Hepatocyte (in vitro differentiated cells): ENCODE data around the gene KRT83. TPM values are rescaled to one million over a fixed set of nuclear protein-coding genes. Genes with fewer than 3 reads are reported as not detected.

Experiments
- DNase-seq: peaks from one replicate; pipeline ENCODE4 v3.0.0-alpha.2; 2016; ENCODE audit warnings: low spot score
- H2AFZ ChIP-seq: fragments of 200-600 bp; sonication (generic); 2 replicates; pipeline ENCODE4 v1.6.0; 2016; ENCODE audit warnings: antibody characterized with exemption, mild to moderate bottlenecking
- H3K27ac ChIP-seq: fragments of 200-600 bp; sonication (generic); 2 replicates; pipeline ENCODE4 v1.5.1; 2016; ENCODE audit warnings: mild to moderate bottlenecking
- H3K27me3 ChIP-seq: fragments of 200-600 bp; sonication (generic); 2 replicates; pipeline ENCODE4 v1.6.1; 2016
- H3K36me3 ChIP-seq: fragments of 200-600 bp; sonication (generic); replicated peaks from 2 replicates; pipeline ENCODE4 v1.5.1; 2016; ENCODE audit warnings: low read depth; ENCODE audit not compliant: insufficient read depth
- H3K4me1 ChIP-seq: fragments of 200-600 bp; sonication (generic); 2 replicates; pipeline ENCODE4 v1.5.1; 2016; ENCODE audit warnings: mild to moderate bottlenecking, moderate library complexity; ENCODE audit not compliant: insufficient read depth
- H3K4me2 ChIP-seq: fragments of 200-600 bp; sonication (generic); 2 replicates; pipeline ENCODE4 v1.6.0; 2016
- H3K4me3 ChIP-seq: fragments of 200-600 bp; sonication (generic); 2 replicates; pipeline ENCODE4 v1.5.1; 2016; ENCODE audit warnings: mild to moderate bottlenecking
- H3K79me2 ChIP-seq: fragments of 200-600 bp; sonication (generic); 2 replicates; pipeline ENCODE4 v1.6.0; 2017; ENCODE audit warnings: mild to moderate bottlenecking
- H3K9me2 ChIP-seq: fragments of 200-600 bp; sonication (generic); replicated peaks from 2 replicates; pipeline ENCODE4 v1.6.0; 2017; ENCODE audit warnings: mild to moderate bottlenecking; ENCODE audit not compliant: insufficient read depth
- H3K9me3 ChIP-seq: fragments of 200-600 bp; sonication (generic); 2 replicates; pipeline ENCODE4 v1.5.1; 2016; ENCODE audit warnings: low read depth, mild to moderate bottlenecking
- H4K20me1 ChIP-seq: fragments of 200-600 bp; sonication (generic); 2 replicates; pipeline ENCODE4 v1.6.0; 2016; ENCODE audit warnings: mild to moderate bottlenecking; ENCODE audit not compliant: insufficient read depth, poor library complexity, severe bottlenecking
- EZH2 ChIP-seq: fragments of 200-600 bp; sonication (generic); IDR thresholded peaks from 2 replicates; pipeline ENCODE4 v1.6.1; 2016; ENCODE audit warnings: antibody characterized with exemption, mild to moderate bottlenecking, borderline replicate concordance
- EZH2phosphoT487 ChIP-seq: fragments of 200-600 bp; sonication (generic); IDR thresholded peaks from one replicate; pipeline ENCODE4 v1.6.1; 2018; ENCODE audit warnings: antibody characterized with exemption, mild to moderate bottlenecking, low read depth, moderate library complexity; ENCODE audit not compliant: unreplicated experiment, severe bottlenecking
- WGBS: methylation state at CpG from one replicate; pipeline ENCODE4 v1.1.6; 2016; ENCODE audit warnings: low lambda C conversion rate; ENCODE audit errors: missing lambda C conversion rate; 5-methylcytosine and 5-hydroxymethylcytosine counted together
- polyA plus RNA-seq: library from polyadenylated mRNA; unstranded; fragments of >200 nt; fragmentation: Nextera tagmentation; extraction: Ambion mirVana; gene quantifications from 2 replicates; pipeline ENCODE4 v1.2.1, GENCODE V29; 2016
- total RNA-seq: library from RNA; depleted of rRNA; stranded (reverse); fragments of >200 nt; gene quantifications from 2 replicates; pipeline ENCODE4 v1.2.3, GENCODE V29; 2014
- TF ChIP-seq, protein P1 (sequence below): fragments of 200-600 bp; sonication (generic); IDR thresholded peaks from 2 replicates; pipeline ENCODE4 v1.5.1; 2016; ENCODE audit warnings: antibody characterized with exemption, mild to moderate bottlenecking; ENCODE audit not compliant: poor library complexity

The KRT83 gene
- total and polyA plus RNA-seq, 2 experiments from 2014 or later, result not detected

DNA sequence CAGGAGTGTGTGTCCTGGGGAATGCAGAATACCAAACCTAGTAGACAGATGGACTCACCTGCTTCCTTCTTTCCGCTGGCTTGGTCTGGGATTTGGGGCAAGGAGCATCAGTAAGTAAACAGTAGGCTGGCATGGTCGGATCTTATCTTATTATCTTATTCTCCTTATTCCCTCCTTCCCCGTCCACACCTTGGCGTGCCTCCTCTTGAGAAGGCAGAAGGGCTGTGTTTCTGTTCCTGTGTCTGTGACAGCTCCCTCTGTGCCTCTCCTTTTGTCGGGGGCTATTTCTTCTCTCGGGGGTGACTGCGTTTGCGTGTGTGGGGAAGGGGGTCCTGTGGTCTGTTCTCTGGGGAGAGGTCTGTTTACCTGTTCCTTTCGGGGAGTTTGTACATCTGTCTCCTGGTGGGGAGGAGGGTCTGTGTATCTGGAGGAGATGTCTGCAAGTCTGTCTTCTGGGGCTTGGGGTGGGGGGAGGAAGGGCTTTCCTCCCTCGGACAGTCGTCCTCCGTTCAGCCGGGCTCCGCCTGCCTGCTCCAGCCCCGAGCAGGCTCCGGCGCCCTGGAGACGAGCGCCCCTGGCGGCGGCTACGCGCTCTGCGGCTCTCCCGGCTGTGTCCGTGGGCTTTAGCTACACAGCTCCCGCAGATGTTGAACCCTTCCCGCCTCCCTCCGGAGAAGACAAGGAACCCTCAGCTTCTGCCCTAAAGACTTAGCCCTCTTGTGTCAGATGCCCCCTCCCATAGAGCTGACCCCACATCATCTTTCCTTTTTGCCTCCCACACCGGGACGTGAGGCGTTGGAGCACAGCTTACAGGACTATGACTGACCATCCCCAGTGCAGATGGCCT lies 42.4 kb downstream of the KRT83 start:
- H3K4me3 ChIP-seq, result no peak overlapping the region
- TF ChIP-seq EZH2phosphoT487, result no peak
- TF ChIP-seq, protein P1, sequence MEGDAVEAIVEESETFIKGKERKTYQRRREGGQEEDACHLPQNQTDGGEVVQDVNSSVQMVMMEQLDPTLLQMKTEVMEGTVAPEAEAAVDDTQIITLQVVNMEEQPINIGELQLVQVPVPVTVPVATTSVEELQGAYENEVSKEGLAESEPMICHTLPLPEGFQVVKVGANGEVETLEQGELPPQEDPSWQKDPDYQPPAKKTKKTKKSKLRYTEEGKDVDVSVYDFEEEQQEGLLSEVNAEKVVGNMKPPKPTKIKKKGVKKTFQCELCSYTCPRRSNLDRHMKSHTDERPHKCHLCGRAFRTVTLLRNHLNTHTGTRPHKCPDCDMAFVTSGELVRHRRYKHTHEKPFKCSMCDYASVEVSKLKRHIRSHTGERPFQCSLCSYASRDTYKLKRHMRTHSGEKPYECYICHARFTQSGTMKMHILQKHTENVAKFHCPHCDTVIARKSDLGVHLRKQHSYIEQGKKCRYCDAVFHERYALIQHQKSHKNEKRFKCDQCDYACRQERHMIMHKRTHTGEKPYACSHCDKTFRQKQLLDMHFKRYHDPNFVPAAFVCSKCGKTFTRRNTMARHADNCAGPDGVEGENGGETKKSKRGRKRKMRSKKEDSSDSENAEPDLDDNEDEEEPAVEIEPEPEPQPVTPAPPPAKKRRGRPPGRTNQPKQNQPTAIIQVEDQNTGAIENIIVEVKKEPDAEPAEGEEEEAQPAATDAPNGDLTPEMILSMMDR, result peak; percentile 92
- peaks cover 29% of the 10 kb centered on the region for H3K4me1 ChIP-seq
- DNase-seq, result peak; percentile 84
- no peaks in the 10 kb centered on the region for H3K36me3 ChIP-seq
- H2AFZ ChIP-seq, result peak overlapping the region; percentile 99
- H3K4me2 ChIP-seq, result peak overlapping the region; percentile 90
- no peaks in the 10 kb centered on the region for H4K20me1 ChIP-seq
- no peaks in the 10 kb centered on the region for H3K79me2 ChIP-seq
- peak overlapping the region; percentile 72 for H3K27ac ChIP-seq
- no peaks in the 10 kb centered on the region for H3K27me3 ChIP-seq
- 25% methylated on average over 30 of the region's 32 CpGs for WGBS
- no peaks in the 10 kb centered on the region for H3K9me3 ChIP-seq
- no peaks in the 10 kb centered on the region for H3K9me2 ChIP-seq

DNA sequence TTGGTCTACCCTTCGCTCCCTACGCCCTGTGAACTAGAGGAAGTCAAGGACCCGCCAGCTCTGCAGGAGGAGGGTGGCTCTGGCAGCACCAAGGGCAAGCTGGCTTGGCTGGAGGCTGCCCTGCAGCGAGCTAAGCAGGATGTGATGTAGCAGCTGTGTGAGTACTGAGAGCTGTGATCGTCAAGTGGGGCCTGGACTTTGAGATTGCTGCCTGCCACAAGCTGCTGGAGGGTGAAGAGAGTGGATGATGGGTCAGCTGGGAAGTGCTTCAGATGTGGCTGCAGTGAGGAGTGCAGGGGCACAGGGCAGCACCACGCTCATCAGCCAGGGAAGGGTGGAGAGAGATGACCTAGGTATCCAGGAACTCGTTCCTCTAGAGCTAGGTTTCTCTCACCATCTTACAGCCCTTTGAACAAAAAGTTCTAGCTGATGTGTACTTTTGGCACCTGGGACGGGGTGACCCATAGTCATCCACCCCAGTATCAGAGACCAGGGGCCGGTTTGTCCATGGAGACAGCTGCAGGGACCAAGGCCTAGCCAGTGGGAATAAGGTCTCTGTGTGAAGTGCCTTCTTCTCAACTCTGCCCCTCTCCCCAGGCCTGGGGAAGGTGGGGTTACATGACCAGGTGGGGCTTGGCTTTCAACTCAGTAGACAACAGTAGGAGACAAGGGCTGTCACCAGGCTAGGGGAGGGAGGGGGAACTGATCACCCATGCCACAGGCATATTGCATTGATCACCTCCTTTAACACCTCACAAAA lies 43.5 kb downstream of the KRT83 start:
- no peaks in the 10 kb centered on the region for H3K9me3 ChIP-seq
- no peaks in the 10 kb centered on the region for H3K9me2 ChIP-seq
- WGBS, result 90% methylated on average over 9 of the region's 9 CpGs
- no peak overlapping the region for H3K27ac ChIP-seq
- no peaks in the 10 kb centered on the region for H4K20me1 ChIP-seq
- H3K79me2 ChIP-seq, result no peaks in the 10 kb centered on the region
- no peaks in the 10 kb centered on the region for H3K36me3 ChIP-seq
- TF ChIP-seq, protein P1, result no peak
- no peak for TF ChIP-seq EZH2
- no peak for TF ChIP-seq EZH2phosphoT487
- no peak for DNase-seq
- H3K4me1 ChIP-seq, result peaks cover 29% of the 10 kb centered on the region
- H3K4me3 ChIP-seq, result no peak overlapping the region
- H2AFZ ChIP-seq, result no peak overlapping the region
- no peaks in the 10 kb centered on the region for H3K27me3 ChIP-seq
- H3K4me2 ChIP-seq, result no peak overlapping the region

DNA sequence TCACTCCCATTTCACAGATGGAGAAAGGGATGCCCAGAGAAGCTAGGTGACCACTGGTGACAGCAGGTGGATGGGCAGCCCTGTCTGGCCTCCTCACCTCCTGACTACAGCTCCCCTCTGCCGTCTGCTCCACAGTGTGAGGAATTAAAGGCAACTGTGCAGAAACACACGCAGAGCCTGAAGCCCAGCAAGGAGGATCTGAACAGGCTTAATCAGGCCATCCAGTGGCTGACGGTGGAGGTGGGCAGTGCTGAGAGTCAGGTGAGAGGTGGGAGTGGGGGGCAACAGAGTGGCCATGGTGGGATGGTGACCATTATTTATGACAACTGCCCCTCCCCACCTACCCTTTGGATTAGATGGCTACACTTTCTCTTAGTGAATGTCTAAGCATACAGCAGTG lies 45.5 kb downstream of the KRT83 start:
- 75% methylated on average over 3 of the region's 3 CpGs for WGBS
- Histone ChIP-seq H3K36me3 (no peaks in the 10 kb centered on the region), H3K27me3 (no peaks in the 10 kb centered on the region), H4K20me1 (no peaks in the 10 kb centered on the region), H3K9me2 (no peaks in the 10 kb centered on the region), H3K27ac (no peak overlapping the region), H3K4me2 (no peak overlapping the region), H3K4me1 (peaks cover 19% of the 10 kb centered on the region), H3K79me2 (no peaks in the 10 kb centered on the region), H3K9me3 (no peaks in the 10 kb centered on the region), H3K4me3 (no peak overlapping the region), H2AFZ (no peak overlapping the region)
- TF ChIP-seq EZH2phosphoT487, result no peak
- no peak for TF ChIP-seq EZH2
- TF ChIP-seq, protein P1, result no peak
- no peak for DNase-seq
